AG04450 (cell line): ENCODE measurements around the gene AAR2. TPM values are rescaled to one million over a fixed set of nuclear protein-coding genes. Genes with fewer than 3 reads are reported as not detected.

ENCODE experiments used
- CTCF ChIA-PET: fragments of 300-600, 350-600 bp; formaldehyde crosslinking; extraction: SDS; loops from one replicate; lab custom pipeline; 2022; ENCODE audit warnings: antibody characterized with exemption, inconsistent platforms; lab: Charles Lee
- POLR2A ChIA-PET: fragments of 350-600 bp; formaldehyde crosslinking; extraction: SDS; loops from one replicate; lab custom pipeline; 2021; ENCODE audit warnings: antibody characterized with exemption, inconsistent platforms; lab: Yijun Ruan, JAX
- DNase-seq: peaks from one replicate; pipeline ENCODE4 v3.0.0-alpha.2; 2011; ENCODE audit warnings: low read depth, low spot score
- H3K27ac ChIP-seq: one replicate; pipeline ENCODE4 v1.5.1; 2012; ENCODE audit warnings: low read depth, low read length, control low read depth
- H3K27me3 ChIP-seq: one replicate; pipeline ENCODE4 v1.6.0; 2012; ENCODE audit warnings: low read length; ENCODE audit not compliant: control insufficient read depth, insufficient read depth
- H3K4me3 ChIP-seq: 2 replicates; pipeline ENCODE4 v1.5.1; 2011; ENCODE audit warnings: mild to moderate bottlenecking, low read depth, low read length, control low read depth
- H3K9me3 ChIP-seq: 2 replicates; pipeline ENCODE4 v1.5.1; 2012; ENCODE audit warnings: low read length; ENCODE audit not compliant: control insufficient read depth, insufficient read depth
- polyA plus RNA-seq: library from polyadenylated mRNA; depleted of rRNA; stranded (reverse); fragments of >200 nt; gene quantifications from 2 replicates; pipeline ENCODE4 v1.2.3, GENCODE V29; 2011
- TF ChIP-seq, protein P1 (sequence below): IDR thresholded peaks from 2 replicates; pipeline ENCODE4 v1.5.1; 2011; ENCODE audit warnings: low read depth, low read length, control low read depth, inconsistent platforms

AAR2 gene
- polyA plus RNA-seq, 1 experiment, result 25.3 TPM

GRCh38 chr20:36269507-36269906 is 33.2 kb downstream of the AAR2 start:
- ChIA-PET POLR2A (no interaction called here), CTCF (no interaction called here)
- H3K27ac ChIP-seq, result no peak overlapping the region
- no peaks in the 10 kb centered on the region; the same call in 1 of the 2 replicates for H3K9me3 ChIP-seq
- no peak overlapping the region for H3K4me3 ChIP-seq
- H3K27me3 ChIP-seq, result peaks cover 21% of the 10 kb centered on the region
- TF ChIP-seq, protein P1, sequence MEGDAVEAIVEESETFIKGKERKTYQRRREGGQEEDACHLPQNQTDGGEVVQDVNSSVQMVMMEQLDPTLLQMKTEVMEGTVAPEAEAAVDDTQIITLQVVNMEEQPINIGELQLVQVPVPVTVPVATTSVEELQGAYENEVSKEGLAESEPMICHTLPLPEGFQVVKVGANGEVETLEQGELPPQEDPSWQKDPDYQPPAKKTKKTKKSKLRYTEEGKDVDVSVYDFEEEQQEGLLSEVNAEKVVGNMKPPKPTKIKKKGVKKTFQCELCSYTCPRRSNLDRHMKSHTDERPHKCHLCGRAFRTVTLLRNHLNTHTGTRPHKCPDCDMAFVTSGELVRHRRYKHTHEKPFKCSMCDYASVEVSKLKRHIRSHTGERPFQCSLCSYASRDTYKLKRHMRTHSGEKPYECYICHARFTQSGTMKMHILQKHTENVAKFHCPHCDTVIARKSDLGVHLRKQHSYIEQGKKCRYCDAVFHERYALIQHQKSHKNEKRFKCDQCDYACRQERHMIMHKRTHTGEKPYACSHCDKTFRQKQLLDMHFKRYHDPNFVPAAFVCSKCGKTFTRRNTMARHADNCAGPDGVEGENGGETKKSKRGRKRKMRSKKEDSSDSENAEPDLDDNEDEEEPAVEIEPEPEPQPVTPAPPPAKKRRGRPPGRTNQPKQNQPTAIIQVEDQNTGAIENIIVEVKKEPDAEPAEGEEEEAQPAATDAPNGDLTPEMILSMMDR, result no peak
- DNase-seq, result no peak

DNA sequence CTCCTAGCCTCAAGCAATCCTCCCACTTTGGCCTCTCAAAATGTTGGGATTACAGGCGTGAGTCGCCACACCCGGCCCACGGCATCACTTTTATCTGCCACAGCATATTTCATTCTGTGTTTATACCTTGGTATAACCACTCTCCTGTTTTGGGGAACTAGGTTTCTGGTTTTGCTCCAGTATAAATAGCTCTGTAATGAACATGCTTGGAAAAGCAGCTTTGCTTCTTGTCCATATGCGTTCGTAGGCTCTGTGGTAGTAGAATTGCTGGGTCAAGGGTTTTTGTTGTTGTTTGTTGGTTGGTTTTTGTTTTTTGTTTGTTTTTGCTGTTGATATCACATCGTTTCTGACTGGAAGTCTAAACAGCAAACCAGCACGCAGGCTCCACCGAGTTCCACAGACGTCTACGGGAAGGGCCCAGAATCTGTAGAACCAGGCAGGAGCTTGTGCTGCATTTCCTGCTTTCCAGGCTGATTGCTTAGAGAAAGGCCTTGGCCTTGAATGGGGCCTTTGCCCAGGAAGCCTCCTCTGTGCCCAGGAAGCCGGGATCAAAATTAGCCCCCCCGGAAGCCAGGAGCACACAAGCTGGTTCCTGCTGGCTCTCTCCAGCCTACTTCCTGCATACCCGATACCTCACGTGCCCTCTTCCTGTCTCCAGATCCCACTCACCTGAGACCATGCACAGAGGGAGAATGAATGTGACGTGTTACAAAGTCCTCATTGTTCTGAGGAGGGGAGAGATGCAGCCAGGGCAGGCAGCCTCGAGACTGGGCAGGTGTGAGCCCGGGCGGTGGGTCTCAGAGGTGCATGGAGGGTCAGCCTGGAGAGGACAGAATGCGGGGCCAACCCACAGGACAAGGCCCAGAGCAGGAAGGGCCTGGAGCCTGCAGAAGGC is 34.7 kb downstream of the AAR2 start:
- peaks cover 23% of the 10 kb centered on the region for H3K27me3 ChIP-seq
- DNase-seq, result no peak
- H3K4me3 ChIP-seq, result no peak overlapping the region
- CTCF ChIA-PET, result interaction anchor here (0.6 to 1.9 kb wide), 2 partner anchors 168 to 1177 kb away, joined by 3 to 6 read pairs; no protein-coding TSS in a partner anchor
- POLR2A ChIA-PET, result no interaction called here
- no peak overlapping the region for H3K27ac ChIP-seq
- TF ChIP-seq, protein P1, result no peak
- no peaks in the 10 kb centered on the region for H3K9me3 ChIP-seq

DNA sequence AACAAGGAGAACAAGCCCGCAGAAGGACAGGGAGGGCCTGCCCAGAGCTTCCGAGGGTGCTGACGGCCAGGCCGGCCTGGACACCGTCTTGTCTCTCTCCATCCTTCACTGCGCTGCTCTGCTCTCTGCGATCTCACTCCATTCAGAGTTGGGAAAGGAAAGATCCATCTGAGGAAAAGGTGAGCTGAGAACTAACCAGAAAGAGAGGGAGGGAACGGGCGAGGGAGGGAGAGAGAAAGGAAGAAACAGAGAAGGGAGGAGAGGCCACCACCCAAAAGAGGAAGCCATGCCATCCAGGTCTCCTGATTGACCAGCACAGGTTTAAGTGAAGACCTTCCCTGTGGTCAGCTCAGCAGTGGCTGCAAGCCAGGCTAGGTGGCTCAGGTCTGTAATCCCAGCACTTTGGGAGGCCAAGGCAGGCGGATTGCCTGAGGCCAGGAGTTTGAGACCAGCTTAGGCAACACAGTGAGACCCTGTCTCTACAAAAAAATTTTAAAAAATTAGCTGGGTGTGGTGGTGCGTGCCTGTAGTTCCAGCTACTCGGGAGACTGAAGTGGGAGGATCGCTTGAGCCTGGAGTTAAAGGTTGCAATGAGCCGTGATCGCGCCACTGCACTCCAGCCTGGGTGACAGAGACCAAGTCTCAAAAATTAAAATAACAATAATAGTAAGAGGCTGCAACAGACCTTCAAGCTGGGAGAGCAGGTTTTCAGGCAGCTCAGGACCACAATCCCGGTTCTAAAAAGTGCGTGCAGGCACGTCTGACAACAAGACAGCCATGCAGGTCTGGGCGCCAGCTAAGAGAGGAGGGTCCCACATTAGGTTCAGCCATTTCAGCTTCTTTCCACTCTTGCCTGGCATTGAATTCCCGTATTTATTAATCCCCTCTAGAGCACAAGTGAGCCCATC is 35.6 kb downstream of the AAR2 start:
- TF ChIP-seq, protein P1, result no peak
- ChIA-PET CTCF (interaction anchor here (1.9 kb wide), 1 partner anchor 168 kb away, joined by 6 read pairs; no protein-coding TSS in a partner anchor), POLR2A (no interaction called here)
- Histone ChIP-seq H3K4me3 (no peak overlapping the region), H3K27me3 (peaks cover 22% of the 10 kb centered on the region), H3K9me3 (no peaks in the 10 kb centered on the region), H3K27ac (no peak overlapping the region)
- DNase-seq, result no peak

DNA sequence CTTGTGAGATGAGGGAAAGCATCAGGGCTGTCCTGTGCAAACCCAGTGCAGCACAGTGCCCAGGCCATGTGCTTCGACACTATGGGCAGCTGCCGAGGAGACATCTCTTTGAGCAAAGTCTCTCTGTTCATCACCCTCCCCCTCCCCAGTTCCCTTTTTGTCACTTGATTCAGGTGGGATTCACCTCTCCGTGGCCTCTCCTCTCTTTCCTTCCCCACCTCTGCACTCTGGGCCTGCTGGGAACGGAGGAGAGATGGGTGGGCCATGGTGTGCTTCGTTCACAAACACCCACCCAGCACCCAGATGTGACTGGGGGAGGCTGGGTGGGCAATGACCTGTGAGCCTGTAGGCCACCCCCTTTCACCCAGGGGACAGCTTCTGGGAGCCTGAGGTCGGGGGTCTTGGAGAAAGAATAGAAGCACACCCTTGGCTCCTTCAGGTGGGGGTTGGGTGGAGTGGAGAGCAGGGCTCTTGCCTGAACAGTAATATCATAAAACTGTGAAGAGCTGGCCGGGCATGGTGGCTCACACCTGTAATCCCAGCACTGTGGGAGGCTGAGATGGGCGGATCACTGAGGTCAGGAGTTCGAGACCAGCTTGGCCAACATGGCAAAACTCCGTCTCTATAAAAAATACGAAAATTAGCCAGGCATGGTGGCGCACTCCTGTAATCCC is 36.4 kb downstream of the AAR2 start:
- Histone ChIP-seq H3K27ac (no peak overlapping the region), H3K4me3 (no peak overlapping the region), H3K27me3 (peaks cover 22% of the 10 kb centered on the region), H3K9me3 (no peaks in the 10 kb centered on the region)
- TF ChIP-seq, protein P1, result no peak
- no peak for DNase-seq
- ChIA-PET CTCF (interaction anchor here (1.4 kb wide), 2 partner anchors 166 to 167 kb away, joined by 8 to 9 read pairs; no protein-coding TSS in a partner anchor), POLR2A (no interaction called here)
